Heart left ventricle (tissue), 16 donors: ENCODE results near the gene DNM2. TPM values are rescaled to one million over a fixed set of nuclear protein-coding genes. Genes with fewer than 3 reads are reported as not detected.

Source experiments
- ATAC-seq, 4 donors: fragments of 200-7000 bp; cut with Tn5 transposase; one replicate each; pipeline ENCODE4 v1.9.1; 2020 to 2022; ENCODE audit warnings: moderate library complexity in 4 of 4, mild to moderate bottlenecking in 3 of 4, moderate number of reproducible peaks in 1 of 4
- DNase-seq, 5 donors: peaks; one replicate each; pipeline ENCODE4 v3.0.0-alpha.2; 2020
- H3K27ac ChIP-seq, 12 donors: fragments of 200-600 bp; sonication (generic) in 4 of 12; one replicate each; pipeline versions ENCODE4 v1.5.0 to v1.8.0; 2016 to 2022; ENCODE audit warnings: mild to moderate bottlenecking in 2 of 12
- H3K27me3 ChIP-seq, 9 donors: fragments of 200-600 bp; sonication (generic) in 2 of 9; one replicate each; pipeline versions ENCODE4 v1.5.1 to v1.8.0; 2016 to 2022; ENCODE audit warnings: mild to moderate bottlenecking in 3 of 9
- H3K36me3 ChIP-seq, 9 donors: fragments of 200-600 bp; sonication (generic) in 2 of 9; one replicate each; pipeline versions ENCODE4 v1.5.0 to v1.8.0; 2018 to 2022; ENCODE audit warnings: mild to moderate bottlenecking in 2 of 9
- H3K4me1 ChIP-seq, 12 donors: fragments of 200-600 bp; sonication (generic) in 4 of 12; one replicate each; pipeline versions ENCODE4 v1.5.0 to v1.8.0; 2016 to 2022; ENCODE audit warnings: mild to moderate bottlenecking in 3 of 12
- H3K4me3 ChIP-seq, 12 donors: fragments of 200-600 bp; sonication (generic) in 4 of 12; one replicate each; pipeline versions ENCODE4 v1.5.0 to v1.8.0; 2017 to 2022; ENCODE audit warnings: mild to moderate bottlenecking in 9 of 12, moderate library complexity in 4 of 12
- H3K9me3 ChIP-seq, 12 donors: fragments of 200-600 bp; sonication (generic) in 4 of 12; one replicate each; pipeline versions ENCODE4 v1.5.0 to v1.8.0; 2016 to 2022; ENCODE audit warnings: mild to moderate bottlenecking in 1 of 12
- POLR2A ChIP-seq, 2 donors: fragments of 450-650 bp; IDR thresholded peaks; one replicate each; pipeline ENCODE4 v1.6.1; 2017; ENCODE audit warnings: antibody characterized with exemption in 2 of 2, mild to moderate bottlenecking in 2 of 2, moderate library complexity in 2 of 2
- WGBS, 4 donors: extraction: QIAGEN DNeasy Blood & Tissue Kit in 2 of 4; methylation state at CpG; one replicate each; pipeline versions ENCODE4 v1.1.5 to v1.1.7; 2013 to 2018; 5-methylcytosine and 5-hydroxymethylcytosine counted together
- intact Hi-C, 10 donors: fragments of 100-400 bp; cut with DNase I; formaldehyde crosslinking; loops; one replicate each; pipeline versions ENCODE4 v1.11.1 to v1.14.2; 2022
- polyA plus RNA-seq, 2 donors: library from polyadenylated mRNA; stranded (reverse); fragments of 200-250 nt; gene quantifications; one replicate each; pipeline ENCODE4 v1.2.3, GENCODE V29; 2013
- total RNA-seq, 9 donors: library from RNA; depleted of rRNA in 2 of 9; stranded (reverse); fragments of >200 nt in 2 of 9; fragmentation: NEBNext Ultra II Directional in 3 of 9; extraction: Animal tissue kit (Norgen Biotek cat#: 25700) in 3 of 9; gene quantifications; one replicate each; pipeline versions ENCODE4 v1.1.0 to v1.2.4, GENCODE V29; 2016 to 2023
- TF ChIP-seq, protein P1 (sequence below), 12 donors: fragments of 200-600 bp; sonication (generic) in 4 of 12; IDR thresholded peaks; one replicate each; pipeline versions ENCODE4 v1.5.0 to v1.8.0; 2018 to 2022; ENCODE audit warnings: antibody characterized with exemption in 12 of 12, mild to moderate bottlenecking in 5 of 12
- donor health status: ischemic (EF 13 %, LVEDD 7.1; RV severe dilation, severe dysfunction).
- donor health status: healthy with polysubstance abuse.
- donor health status: DM: no; HTN: yes; CAD: no.
- donor health status: DM: no; HTN: no; CAD: no.
- donor health status: ischemic (EF 25% LVEDD 6.9; RV normal size, moderate dysfunction).
- donor health status: ischemic (EF 25% LVEDD 5.7; RV mildly dilated, moderate dysfunction).
- donor health status: healthy.
- donor health status: DM: yes; HTN: yes; CAD: no.
- donor health status: ischemic (EF 35%, LVEDD 5.7; RV mildly dilated, moderate dysfunction).
- donor health status: nonischemic (EF 11% LVEDD 7.7; RV severe dilation, severe dysfunction).
- donor health status: DM: yes; HTN: yes; CAD: no.
- donor health status: PGD.
- donor health status: ischemic (EF 29% LVEDD 5.4; RV normal size, mild dysfunction).
- donor health status: nonischemic (EF 23%, LVEDD 6.1; RV moderate dilation, normal function).

DNM2 gene
- total and polyA plus RNA-seq, 11 donors, result 98.9 to 204 (median 131) TPM

GRCh38 chr19:10848230-10848856 is 130.5 kb downstream of the DNM2 start, which contains the start of gene C19orf38:
C19orf38 (plus strand) TSS chr19:10848415; CDS start chr19:10848509, 94 bp downstream.
- Histone ChIP-seq H3K4me3 (peak within 1 kb of the TSS in 2 of 12 donors; percentile 7 to 45), H3K9me3 (peaks cover 0 to 19% (median 7%) of the 10 kb centered on the region in 12 donors), H3K27me3 (peaks cover 0 to 8% (median 0%) of the 10 kb centered on the region in 9 donors), H3K36me3 (no peaks in the 10 kb centered on the region), H3K4me1 (peaks cover 0 to 7% (median 0%) of the 10 kb centered on the region in 12 donors), H3K27ac (peak within 1 kb of the TSS in 1 of 12 donors; percentile 27)
- DNase-seq (no peak), ATAC-seq (peak in 2 of 4 donors; percentile 60 to 69)
- 48 to 54% (median 52%) methylated on average over 13 to 14 of the region's 14 CpGs for WGBS, 4 donors
- TF ChIP-seq, protein P1, sequence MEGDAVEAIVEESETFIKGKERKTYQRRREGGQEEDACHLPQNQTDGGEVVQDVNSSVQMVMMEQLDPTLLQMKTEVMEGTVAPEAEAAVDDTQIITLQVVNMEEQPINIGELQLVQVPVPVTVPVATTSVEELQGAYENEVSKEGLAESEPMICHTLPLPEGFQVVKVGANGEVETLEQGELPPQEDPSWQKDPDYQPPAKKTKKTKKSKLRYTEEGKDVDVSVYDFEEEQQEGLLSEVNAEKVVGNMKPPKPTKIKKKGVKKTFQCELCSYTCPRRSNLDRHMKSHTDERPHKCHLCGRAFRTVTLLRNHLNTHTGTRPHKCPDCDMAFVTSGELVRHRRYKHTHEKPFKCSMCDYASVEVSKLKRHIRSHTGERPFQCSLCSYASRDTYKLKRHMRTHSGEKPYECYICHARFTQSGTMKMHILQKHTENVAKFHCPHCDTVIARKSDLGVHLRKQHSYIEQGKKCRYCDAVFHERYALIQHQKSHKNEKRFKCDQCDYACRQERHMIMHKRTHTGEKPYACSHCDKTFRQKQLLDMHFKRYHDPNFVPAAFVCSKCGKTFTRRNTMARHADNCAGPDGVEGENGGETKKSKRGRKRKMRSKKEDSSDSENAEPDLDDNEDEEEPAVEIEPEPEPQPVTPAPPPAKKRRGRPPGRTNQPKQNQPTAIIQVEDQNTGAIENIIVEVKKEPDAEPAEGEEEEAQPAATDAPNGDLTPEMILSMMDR (IDR thresholded peaks at IDR 0.05), result no peak
- no peak for TF ChIP-seq POLR2A (IDR thresholded peaks at IDR 0.05)
- intact Hi-C loops, result no loop called here

DNA sequence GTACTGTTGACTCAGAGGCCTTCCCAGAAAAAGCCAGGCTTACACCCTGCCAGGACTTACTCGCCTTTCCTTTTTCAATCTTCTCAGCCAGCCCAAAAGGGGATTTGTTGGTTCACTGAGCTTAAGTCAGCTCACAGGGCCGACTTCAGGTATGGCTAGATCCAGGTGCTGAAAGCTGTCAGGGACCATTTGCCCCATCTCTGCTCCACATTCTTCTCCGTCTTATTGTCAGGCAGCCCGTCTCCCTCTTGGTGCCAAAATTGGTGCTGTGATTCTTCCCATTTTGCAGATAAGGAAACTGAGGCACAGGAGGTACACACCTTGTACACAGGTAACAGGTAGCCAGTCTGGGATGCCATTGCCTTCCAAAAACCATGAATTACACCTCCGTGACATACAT is 132.8 kb downstream of the DNM2 start:
- no peaks in the 10 kb centered on the region for H3K36me3 ChIP-seq
- no peak overlapping the region for H3K27ac ChIP-seq
- no peak overlapping the region for H3K4me3 ChIP-seq
- DNase-seq (no peak), ATAC-seq (no peak)
- 91 to 96% (median 93%) methylated on average over 5 of the region's 5 CpGs for WGBS, 4 donors
- peaks cover 0 to 7% (median 0%) of the 10 kb centered on the region in 12 donors for H3K4me1 ChIP-seq
- intact Hi-C loops, result no loop called here
- TF ChIP-seq, protein P1 (IDR thresholded peaks at IDR 0.05), result no peak
- no peak for TF ChIP-seq POLR2A (IDR thresholded peaks at IDR 0.05)
- H3K27me3 ChIP-seq, result peaks cover 0 to 8% (median 0%) of the 10 kb centered on the region in 9 donors
- peaks cover 0 to 15% (median 7%) of the 10 kb centered on the region in 12 donors for H3K9me3 ChIP-seq

GRCh38 chr19:10852098-10852800 is 134.4 kb downstream of the DNM2 start:
- Histone ChIP-seq H3K9me3 (peaks cover 0 to 3% (median 0%) of the 10 kb centered on the region in 12 donors), H3K4me1 (peaks cover 0 to 7% (median 0%) of the 10 kb centered on the region in 12 donors), H3K27ac (no peak overlapping the region), H3K27me3 (peaks cover 0 to 8% (median 0%) of the 10 kb centered on the region in 9 donors), H3K4me3 (no peak overlapping the region), H3K36me3 (no peaks in the 10 kb centered on the region)
- intact Hi-C loops, result no loop called here
- no peak for ATAC-seq
- no peak for TF ChIP-seq POLR2A (IDR thresholded peaks at IDR 0.05)
- TF ChIP-seq, protein P1 (IDR thresholded peaks at IDR 0.05), result no peak
- DNase-seq, result peak in 1 of 5 donors; percentile 12
- WGBS, 4 donors, result 77 to 82% (median 80%) methylated on average over 7 of the region's 7 CpGs

GRCh38 chr19:10852941-10853340 is 135.1 kb downstream of the DNM2 start:
- intact Hi-C loops, result no loop called here
- H3K9me3 ChIP-seq, result no peaks in the 10 kb centered on the region
- TF ChIP-seq POLR2A (IDR thresholded peaks at IDR 0.05), result no peak
- TF ChIP-seq, protein P1 (IDR thresholded peaks at IDR 0.05), result no peak
- H3K4me1 ChIP-seq, result peaks cover 0 to 3% (median 0%) of the 10 kb centered on the region in 12 donors
- ATAC-seq, result no peak
- H3K27me3 ChIP-seq, result peaks cover 0 to 8% (median 0%) of the 10 kb centered on the region in 9 donors
- 69 to 77% (median 75%) methylated on average over 7 of the region's 7 CpGs for WGBS, 4 donors
- DNase-seq, result peak in 1 of 5 donors; percentile 7
- no peak overlapping the region for H3K4me3 ChIP-seq
- no peaks in the 10 kb centered on the region for H3K36me3 ChIP-seq
- H3K27ac ChIP-seq, result no peak overlapping the region
